ENCODE results near the gene DHCR7.

DNA sequence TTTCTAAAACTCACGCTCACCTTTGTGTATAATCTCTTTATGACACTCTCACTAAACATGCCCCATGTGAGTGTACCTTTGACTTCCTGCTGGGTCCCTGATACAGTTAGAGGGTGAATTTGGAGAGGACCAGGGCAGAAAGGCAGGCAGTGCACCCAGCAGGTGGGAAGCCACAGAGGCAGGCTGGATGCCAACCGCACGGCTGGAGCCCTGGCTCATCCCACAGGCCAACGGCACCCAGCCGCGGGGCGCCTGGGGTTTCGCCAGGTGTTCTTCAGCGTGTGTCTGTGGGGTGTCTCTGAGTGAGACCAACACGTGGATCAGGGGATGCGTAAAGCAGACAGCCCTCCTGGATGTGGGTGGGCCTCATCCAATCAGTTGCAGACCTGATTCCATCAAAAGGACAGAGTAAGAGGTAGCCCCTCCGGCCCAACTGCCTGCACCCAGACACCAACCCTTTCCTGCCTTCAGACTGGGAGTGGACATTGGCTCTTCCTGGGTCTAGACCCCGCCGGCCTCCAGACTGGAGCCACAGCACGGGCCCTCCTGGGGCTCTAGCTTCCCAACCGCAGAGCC lies 51.6 kb downstream of the DHCR7 start:
- TF ChIP-seq CTCF (IDR thresholded peaks at IDR 0.05) = no peak
- TF ChIP-seq JUND (IDR thresholded peaks at IDR 0.05) = no peak
- TF ChIP-seq SIN3A (IDR thresholded peaks at IDR 0.05; ENCODE audit: borderline replicate concordance, low read depth, low read length) = no peak
- TF ChIP-seq, protein P1, sequence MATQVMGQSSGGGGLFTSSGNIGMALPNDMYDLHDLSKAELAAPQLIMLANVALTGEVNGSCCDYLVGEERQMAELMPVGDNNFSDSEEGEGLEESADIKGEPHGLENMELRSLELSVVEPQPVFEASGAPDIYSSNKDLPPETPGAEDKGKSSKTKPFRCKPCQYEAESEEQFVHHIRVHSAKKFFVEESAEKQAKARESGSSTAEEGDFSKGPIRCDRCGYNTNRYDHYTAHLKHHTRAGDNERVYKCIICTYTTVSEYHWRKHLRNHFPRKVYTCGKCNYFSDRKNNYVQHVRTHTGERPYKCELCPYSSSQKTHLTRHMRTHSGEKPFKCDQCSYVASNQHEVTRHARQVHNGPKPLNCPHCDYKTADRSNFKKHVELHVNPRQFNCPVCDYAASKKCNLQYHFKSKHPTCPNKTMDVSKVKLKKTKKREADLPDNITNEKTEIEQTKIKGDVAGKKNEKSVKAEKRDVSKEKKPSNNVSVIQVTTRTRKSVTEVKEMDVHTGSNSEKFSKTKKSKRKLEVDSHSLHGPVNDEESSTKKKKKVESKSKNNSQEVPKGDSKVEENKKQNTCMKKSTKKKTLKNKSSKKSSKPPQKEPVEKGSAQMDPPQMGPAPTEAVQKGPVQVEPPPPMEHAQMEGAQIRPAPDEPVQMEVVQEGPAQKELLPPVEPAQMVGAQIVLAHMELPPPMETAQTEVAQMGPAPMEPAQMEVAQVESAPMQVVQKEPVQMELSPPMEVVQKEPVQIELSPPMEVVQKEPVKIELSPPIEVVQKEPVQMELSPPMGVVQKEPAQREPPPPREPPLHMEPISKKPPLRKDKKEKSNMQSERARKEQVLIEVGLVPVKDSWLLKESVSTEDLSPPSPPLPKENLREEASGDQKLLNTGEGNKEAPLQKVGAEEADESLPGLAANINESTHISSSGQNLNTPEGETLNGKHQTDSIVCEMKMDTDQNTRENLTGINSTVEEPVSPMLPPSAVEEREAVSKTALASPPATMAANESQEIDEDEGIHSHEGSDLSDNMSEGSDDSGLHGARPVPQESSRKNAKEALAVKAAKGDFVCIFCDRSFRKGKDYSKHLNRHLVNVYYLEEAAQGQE (IDR thresholded peaks at IDR 0.05; ENCODE audit: low read depth, low read length) = no peak
- TF ChIP-seq GABPA (IDR thresholded peaks at IDR 0.05; ENCODE audit: low read depth) = no peak
